ENCODE results near the gene ALDH1L1. TPM values are rescaled to one million over a fixed set of nuclear protein-coding genes. Genes with fewer than 3 reads are reported as not detected.

Gene ALDH1L1
- total RNA-seq, 1 donor, result under 0.01 TPM

GRCh38 chr3:126209741-126210140 lies 29.4 kb upstream of the ALDH1L1 start:
- no peaks in the 10 kb centered on the region for H3K36me3 ChIP-seq (ENCODE audit: insufficient read depth, low read length)
- H3K79me2 ChIP-seq (ENCODE audit: insufficient read depth, low read length), result no peaks in the 10 kb centered on the region
- no peaks in the 10 kb centered on the region for H4K20me1 ChIP-seq (ENCODE audit: insufficient read depth, low read length)
- peaks cover 38% of the 10 kb centered on the region for H3K4me1 ChIP-seq (ENCODE audit: insufficient read depth, low read length)
- H2AFZ ChIP-seq (ENCODE audit: low read length), result no peak overlapping the region
- DNase-seq (ENCODE audit: insufficient read length, low spot score, missing footprints), result no peak
- H3K9me3 ChIP-seq (ENCODE audit: low read depth, low read length), result no peaks in the 10 kb centered on the region
- no peak overlapping the region for H3K27ac ChIP-seq (ENCODE audit: low read depth, low read length)
- H3K27me3 ChIP-seq (ENCODE audit: insufficient read depth, low read length), result no peaks in the 10 kb centered on the region
- no peak for TF ChIP-seq CTCF (IDR thresholded peaks at IDR 0.05; ENCODE audit: extremely low read depth, low read depth, low read length)
- no peak overlapping the region for H3K4me2 ChIP-seq (ENCODE audit: insufficient read depth, low read length)
- H3K4me3 ChIP-seq (ENCODE audit: insufficient read depth, low read length), result no peak overlapping the region

GRCh38 chr3:126208606-126209256 lies 28.3 kb upstream of the ALDH1L1 start:
- Histone ChIP-seq H3K79me2 (ENCODE audit: insufficient read depth, low read length) (no peaks in the 10 kb centered on the region), H3K4me2 (ENCODE audit: insufficient read depth, low read length) (peak overlapping the region; percentile 65), H3K27me3 (ENCODE audit: insufficient read depth, low read length) (no peaks in the 10 kb centered on the region), H3K4me1 (ENCODE audit: insufficient read depth, low read length) (peaks cover 38% of the 10 kb centered on the region), H3K27ac (ENCODE audit: low read depth, low read length) (peak overlapping the region; percentile 58), H2AFZ (ENCODE audit: low read length) (peak overlapping the region; percentile 49), H3K4me3 (ENCODE audit: insufficient read depth, low read length) (peak overlapping the region; percentile 21), H4K20me1 (ENCODE audit: insufficient read depth, low read length) (no peaks in the 10 kb centered on the region), H3K9me3 (ENCODE audit: low read depth, low read length) (no peaks in the 10 kb centered on the region), H3K36me3 (ENCODE audit: insufficient read depth, low read length) (no peaks in the 10 kb centered on the region)
- peak; percentile 96 for DNase-seq (ENCODE audit: insufficient read length, low spot score, missing footprints)
- TF ChIP-seq CTCF (IDR thresholded peaks at IDR 0.05; ENCODE audit: extremely low read depth, low read depth, low read length), result no peak

GRCh38 chr3:126208182-126208581 lies 27.8 kb upstream of the ALDH1L1 start:
- H3K9me3 ChIP-seq (ENCODE audit: low read depth, low read length), result no peaks in the 10 kb centered on the region
- H3K4me2 ChIP-seq (ENCODE audit: insufficient read depth, low read length), result peak overlapping the region; percentile 65
- peak; percentile 82 for DNase-seq (ENCODE audit: insufficient read length, low spot score, missing footprints)
- no peaks in the 10 kb centered on the region for H3K27me3 ChIP-seq (ENCODE audit: insufficient read depth, low read length)
- H3K4me3 ChIP-seq (ENCODE audit: insufficient read depth, low read length), result peak overlapping the region; percentile 21
- peak overlapping the region; percentile 58 for H3K27ac ChIP-seq (ENCODE audit: low read depth, low read length)
- H3K36me3 ChIP-seq (ENCODE audit: insufficient read depth, low read length), result no peaks in the 10 kb centered on the region
- peak overlapping the region; percentile 49 for H2AFZ ChIP-seq (ENCODE audit: low read length)
- no peaks in the 10 kb centered on the region for H4K20me1 ChIP-seq (ENCODE audit: insufficient read depth, low read length)
- no peaks in the 10 kb centered on the region for H3K79me2 ChIP-seq (ENCODE audit: insufficient read depth, low read length)
- peaks cover 33% of the 10 kb centered on the region for H3K4me1 ChIP-seq (ENCODE audit: insufficient read depth, low read length)
- TF ChIP-seq CTCF (IDR thresholded peaks at IDR 0.05; ENCODE audit: extremely low read depth, low read depth, low read length), result no peak

GRCh38 chr3:126207166-126207565 lies 26.8 kb upstream of the ALDH1L1 start:
- no peak for TF ChIP-seq CTCF (IDR thresholded peaks at IDR 0.05; ENCODE audit: extremely low read depth, low read depth, low read length)
- peaks cover 27% of the 10 kb centered on the region for H3K4me1 ChIP-seq (ENCODE audit: insufficient read depth, low read length)
- H3K27ac ChIP-seq (ENCODE audit: low read depth, low read length), result no peak overlapping the region
- no peaks in the 10 kb centered on the region for H3K79me2 ChIP-seq (ENCODE audit: insufficient read depth, low read length)
- H3K4me2 ChIP-seq (ENCODE audit: insufficient read depth, low read length), result no peak overlapping the region
- no peaks in the 10 kb centered on the region for H4K20me1 ChIP-seq (ENCODE audit: insufficient read depth, low read length)
- DNase-seq (ENCODE audit: insufficient read length, low spot score, missing footprints), result no peak
- H2AFZ ChIP-seq (ENCODE audit: low read length), result no peak overlapping the region
- H3K27me3 ChIP-seq (ENCODE audit: insufficient read depth, low read length), result no peaks in the 10 kb centered on the region
- no peaks in the 10 kb centered on the region for H3K36me3 ChIP-seq (ENCODE audit: insufficient read depth, low read length)
- H3K4me3 ChIP-seq (ENCODE audit: insufficient read depth, low read length), result no peak overlapping the region
- H3K9me3 ChIP-seq (ENCODE audit: low read depth, low read length), result no peaks in the 10 kb centered on the region
